ENCODE results near the gene IDH3B.

- TF ChIP-seq POLR2A (IDR thresholded peaks at IDR 0.05; ENCODE audit: extremely low read depth, insufficient read length) (no peak), CTCF (IDR thresholded peaks at IDR 0.05; ENCODE audit: low read depth, low read length) (no peak), MAX (IDR thresholded peaks at IDR 0.05; ENCODE audit: low read depth, low read length) (no peak)
These were observed 20.3 kb downstream of the IDH3B start for GRCh38 chr20:2643708-2644107.
